ENCODE data around the gene TGFBI. TPM values are rescaled to one million over a fixed set of nuclear protein-coding genes. Genes with fewer than 3 reads are reported as not detected.

The TGFBI gene
- total RNA-seq, 2 experiments from 2014 or later: 0.58 to 0.97 TPM

DNA sequence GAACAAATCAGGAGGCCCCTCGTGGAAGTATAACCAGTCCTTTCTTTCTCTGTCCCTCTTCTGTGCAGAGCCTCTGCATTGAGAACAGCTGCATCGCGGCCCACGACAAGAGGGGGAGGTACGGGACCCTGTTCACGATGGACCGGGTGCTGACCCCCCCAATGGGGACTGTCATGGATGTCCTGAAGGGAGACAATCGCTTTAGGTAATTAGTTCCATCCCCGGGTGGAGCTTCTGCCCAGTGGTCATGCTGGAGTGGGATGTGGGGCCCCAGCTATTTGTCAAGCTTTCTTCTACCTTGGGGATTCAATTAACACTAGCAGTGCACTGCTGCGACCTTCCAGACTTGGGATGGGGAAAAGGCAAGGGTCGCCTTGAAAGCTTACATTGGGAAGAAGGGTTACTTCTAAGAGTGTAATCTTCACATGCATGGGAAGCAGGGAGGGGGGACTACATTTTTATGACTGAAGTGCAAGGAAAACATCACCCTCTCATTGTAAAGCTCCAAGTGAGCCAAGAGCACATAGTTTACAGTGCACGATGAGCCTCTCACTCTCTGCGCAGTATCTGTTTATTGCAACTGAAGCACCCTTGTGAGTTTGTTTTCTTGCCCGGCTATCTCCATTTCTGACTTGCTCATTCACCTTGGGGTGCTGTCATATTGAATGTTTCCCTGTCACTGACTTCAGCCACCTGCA is 27.0 kb downstream of the TGFBI start:
- no peaks in the 10 kb centered on the region for H3K4me1 Mint-ChIP-seq (ENCODE audit: low read depth)
- no peak overlapping the region for H3K4me3 Mint-ChIP-seq
- H3K36me3 Mint-ChIP-seq: no peaks in the 10 kb centered on the region
- no peaks in the 10 kb centered on the region for H3K9me3 Mint-ChIP-seq
- no peaks in the 10 kb centered on the region for H3K27me3 Mint-ChIP-seq
- ChIA-PET POLR2A (no interaction called here), CTCF (interaction anchor here (0.9 kb wide), 1 partner anchor 110 kb away, joined by 4 read pairs; no protein-coding TSS in a partner anchor)
- intact Hi-C loops (cut with micrococcal nuclease): no loop called here
- DNase-seq: no peak
- H3K27ac Mint-ChIP-seq: no peak overlapping the region

DNA sequence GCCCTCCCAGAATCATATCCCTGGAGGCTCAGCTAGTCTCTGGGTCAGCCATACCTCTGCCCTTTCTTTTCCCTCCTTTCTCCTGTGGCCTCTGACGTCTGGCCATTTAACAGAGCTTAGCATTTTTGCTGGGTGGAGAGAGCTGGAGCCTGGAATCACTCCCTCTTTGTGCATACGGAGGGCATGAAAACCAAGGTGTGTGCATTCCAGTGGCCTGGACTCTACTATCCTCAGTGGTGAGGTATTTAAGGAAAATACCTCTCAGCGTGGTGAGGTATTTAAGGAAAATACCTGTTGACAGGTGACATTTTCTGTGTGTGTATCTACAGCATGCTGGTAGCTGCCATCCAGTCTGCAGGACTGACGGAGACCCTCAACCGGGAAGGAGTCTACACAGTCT is 27.5 kb downstream of the TGFBI start:
- CTCF ChIA-PET: interaction anchor here (0.9 kb wide), 1 partner anchor 111 kb away, joined by 4 read pairs; no protein-coding TSS in a partner anchor
- no peak for DNase-seq
- POLR2A ChIA-PET: no interaction called here
- Mint-ChIP-seq H3K27me3 (no peaks in the 10 kb centered on the region), H3K4me3 (no peak overlapping the region), H3K9me3 (no peaks in the 10 kb centered on the region), H3K4me1 (ENCODE audit: low read depth) (no peaks in the 10 kb centered on the region), H3K27ac (no peak overlapping the region), H3K36me3 (no peaks in the 10 kb centered on the region)
- intact Hi-C loops (cut with micrococcal nuclease): no loop called here

GRCh38 chr5:136056771-136057335 is 28.1 kb downstream of the TGFBI start:
- no peaks in the 10 kb centered on the region for H3K4me1 Mint-ChIP-seq (ENCODE audit: low read depth)
- intact Hi-C loops (cut with micrococcal nuclease): no loop called here
- H3K4me3 Mint-ChIP-seq: no peak overlapping the region
- H3K27me3 Mint-ChIP-seq: no peaks in the 10 kb centered on the region
- no peaks in the 10 kb centered on the region for H3K36me3 Mint-ChIP-seq
- POLR2A ChIA-PET: no interaction called here
- DNase-seq: peak; percentile 2
- H3K9me3 Mint-ChIP-seq: no peaks in the 10 kb centered on the region
- no peak overlapping the region for H3K27ac Mint-ChIP-seq
- CTCF ChIA-PET: interaction anchor here (1.6 kb wide), 1 partner anchor 20 kb away, joined by 4 read pairs; no protein-coding TSS in a partner anchor

- CTCF ChIA-PET: interaction anchor here (0.8 to 1.6 kb wide), 5 partner anchors 20 to 169 kb away, joined by 3 to 5 read pairs (median 3); no protein-coding TSS in a partner anchor
Measured at GRCh38 chr5:136057401-136058038, 28.7 kb downstream of the TGFBI start.

DNA sequence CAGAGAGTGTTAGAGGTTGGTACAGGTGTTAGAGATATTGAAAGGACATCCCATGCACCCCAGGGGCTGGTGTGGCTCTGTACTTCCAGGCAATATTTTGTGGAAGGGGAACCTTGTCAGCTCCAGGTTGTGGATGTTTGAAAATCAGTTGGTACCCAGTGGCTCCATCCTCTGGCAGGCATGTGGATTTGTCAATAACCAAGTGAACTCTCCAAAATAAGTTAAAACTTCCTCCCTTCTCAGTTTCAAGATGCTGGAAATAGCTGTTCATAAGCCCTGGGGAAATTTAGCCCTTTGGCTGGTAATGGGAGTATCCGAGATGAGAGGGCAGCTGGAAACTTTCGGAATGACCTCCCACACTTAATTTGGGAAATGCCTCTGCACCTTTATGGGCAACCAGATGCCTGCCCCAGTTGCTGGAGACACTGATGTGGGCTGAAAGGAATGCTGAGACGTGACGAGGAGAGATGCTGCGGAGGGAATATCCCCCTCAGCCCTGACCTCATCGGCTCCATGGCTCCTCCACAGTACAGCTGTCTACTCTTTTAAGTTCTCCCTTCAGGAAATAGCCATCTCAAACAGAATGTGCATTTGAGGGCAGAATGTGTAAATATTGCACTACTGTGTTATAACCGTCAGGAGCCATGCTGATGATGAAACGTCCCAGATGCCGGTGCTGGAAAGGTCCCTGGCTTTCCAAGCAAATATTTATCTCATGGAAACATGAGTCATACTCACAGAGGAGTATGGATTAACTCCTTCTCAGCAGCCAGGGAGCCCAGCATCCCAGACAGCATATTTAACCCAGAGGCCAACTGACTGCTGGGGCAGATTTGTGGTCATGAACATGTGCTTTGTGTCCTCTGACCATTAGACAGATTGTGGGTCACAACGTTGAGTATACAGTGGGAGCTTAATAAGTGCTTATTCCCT is 29.5 kb downstream of the TGFBI start:
- H3K27me3 Mint-ChIP-seq: no peaks in the 10 kb centered on the region
- intact Hi-C loops (cut with micrococcal nuclease): no loop called here
- H3K36me3 Mint-ChIP-seq: no peaks in the 10 kb centered on the region
- ChIA-PET POLR2A (no interaction called here), CTCF (interaction anchor here (0.8 to 1.6 kb wide), 5 partner anchors 21 to 170 kb away, joined by 3 to 5 read pairs (median 3); no protein-coding TSS in a partner anchor)
- no peaks in the 10 kb centered on the region for H3K9me3 Mint-ChIP-seq
- no peak overlapping the region for H3K27ac Mint-ChIP-seq
- no peaks in the 10 kb centered on the region for H3K4me1 Mint-ChIP-seq (ENCODE audit: low read depth)
- peak; percentile 8 for DNase-seq
- no peak overlapping the region for H3K4me3 Mint-ChIP-seq

More at GRCh38 chr5:136057401-136058038, 28.7 kb downstream of the TGFBI start:
- Mint-ChIP-seq H3K36me3 (no peaks in the 10 kb centered on the region), H3K4me1 (ENCODE audit: low read depth) (no peaks in the 10 kb centered on the region), H3K27ac (no peak overlapping the region), H3K9me3 (no peaks in the 10 kb centered on the region), H3K4me3 (no peak overlapping the region), H3K27me3 (no peaks in the 10 kb centered on the region)
- intact Hi-C loops (cut with micrococcal nuclease): no loop called here
- POLR2A ChIA-PET: no interaction called here
- DNase-seq: peak; percentile 3

GRCh38 chr5:136058972-136059354 is 30.2 kb downstream of the TGFBI start:
- Mint-ChIP-seq H3K4me1 (ENCODE audit: low read depth) (no peaks in the 10 kb centered on the region), H3K4me3 (no peak overlapping the region), H3K36me3 (no peaks in the 10 kb centered on the region), H3K9me3 (no peaks in the 10 kb centered on the region), H3K27me3 (no peaks in the 10 kb centered on the region), H3K27ac (no peak overlapping the region)
- POLR2A ChIA-PET: no interaction called here
- intact Hi-C loops (cut with micrococcal nuclease): no loop called here
- peak; percentile 1 for DNase-seq
- CTCF ChIA-PET: no interaction called here

DNA sequence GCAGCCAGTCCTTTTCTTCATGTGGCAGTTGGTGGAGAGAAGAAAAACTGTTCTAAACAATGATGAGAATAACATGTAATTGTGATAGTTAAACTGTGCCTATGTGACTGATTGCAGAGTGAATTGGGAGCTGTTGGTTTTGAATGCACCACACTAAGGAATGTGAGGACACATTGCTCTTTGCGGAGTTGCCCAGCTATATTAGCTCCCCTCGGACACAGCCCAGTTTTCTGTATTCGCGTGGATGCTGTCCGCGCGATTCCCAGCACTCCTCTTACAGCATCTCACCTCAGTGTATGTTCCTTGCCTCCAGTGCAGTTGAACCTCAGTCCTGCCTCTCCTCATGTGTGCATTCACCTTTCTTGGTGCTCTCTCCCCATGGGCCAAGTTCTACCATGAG is 32.2 kb downstream of the TGFBI start:
- Mint-ChIP-seq H3K27me3 (no peaks in the 10 kb centered on the region), H3K36me3 (no peaks in the 10 kb centered on the region), H3K9me3 (no peaks in the 10 kb centered on the region), H3K4me1 (ENCODE audit: low read depth) (no peaks in the 10 kb centered on the region), H3K27ac (no peak overlapping the region), H3K4me3 (no peak overlapping the region)
- CTCF ChIA-PET: no interaction called here
- POLR2A ChIA-PET: no interaction called here
- no peak for DNase-seq
- intact Hi-C loops (cut with micrococcal nuclease): no loop called here

- POLR2A ChIA-PET: no interaction called here
- CTCF ChIA-PET: interaction anchor here (0.7 to 3.6 kb wide), 7 partner anchors 16 to 496 kb away, joined by 3 to 25 read pairs (median 4); no protein-coding TSS in a partner anchor
- DNase-seq: no peak
- intact Hi-C loops (cut with micrococcal nuclease): loop anchor here (1.0 kb wide), 3 partner anchors 84 to 174 kb away; no protein-coding TSS in a partner anchor
- Mint-ChIP-seq H3K9me3 (no peaks in the 10 kb centered on the region), H3K36me3 (no peaks in the 10 kb centered on the region), H3K27me3 (no peaks in the 10 kb centered on the region), H3K4me1 (ENCODE audit: low read depth) (no peaks in the 10 kb centered on the region), H3K27ac (no peak overlapping the region), H3K4me3 (no peak overlapping the region)
Measured at GRCh38 chr5:136061630-136062365, 33.0 kb downstream of the TGFBI start.

GRCh38 chr5:136062366-136063274 is 33.8 kb downstream of the TGFBI start:
- peak; percentile 29 for DNase-seq
- H3K4me1 Mint-ChIP-seq (ENCODE audit: low read depth): no peaks in the 10 kb centered on the region
- intact Hi-C loops (cut with micrococcal nuclease): loop anchor here (1.0 kb wide), 3 partner anchors 85 to 175 kb away; no protein-coding TSS in a partner anchor

GRCh38 chr5:136063778-136064465 is 35.1 kb downstream of the TGFBI start:
- ChIA-PET POLR2A (no interaction called here), CTCF (interaction anchor here (0.8 to 3.6 kb wide), 11 partner anchors 17 to 182 kb away, joined by 3 to 25 read pairs (median 3); no protein-coding TSS in a partner anchor)
- Mint-ChIP-seq H3K9me3 (no peaks in the 10 kb centered on the region), H3K36me3 (peaks cover 3% of the 10 kb centered on the region), H3K4me1 (ENCODE audit: low read depth) (no peaks in the 10 kb centered on the region), H3K27ac (no peak overlapping the region), H3K27me3 (no peaks in the 10 kb centered on the region), H3K4me3 (no peak overlapping the region)
- DNase-seq: no peak
- intact Hi-C loops (cut with micrococcal nuclease): no loop called here

More at GRCh38 chr5:136062366-136063274, 33.8 kb downstream of the TGFBI start:
- Mint-ChIP-seq H3K36me3 (no peaks in the 10 kb centered on the region), H3K27ac (no peak overlapping the region), H3K4me3 (no peak overlapping the region), H3K27me3 (no peaks in the 10 kb centered on the region), H3K9me3 (no peaks in the 10 kb centered on the region)
- POLR2A ChIA-PET: no interaction called here
- CTCF ChIA-PET: interaction anchor here (0.7 to 3.6 kb wide), 15 partner anchors 15 to 497 kb away, joined by 3 to 25 read pairs (median 3); no protein-coding TSS in a partner anchor
